GM13977 (cell line): ENCODE data around the gene CGB2.

ENCODE experiments used
- DNase-seq: peaks from one replicate; pipeline ENCODE4 v3.0.0; 2012; ENCODE audit warnings: low spot score
- CTCF ChIP-seq: IDR thresholded peaks from 2 replicates; pipeline ENCODE4 v1.5.1; 2012; ENCODE audit warnings: mild to moderate bottlenecking, control low read depth; ENCODE audit not compliant: insufficient read depth; ENCODE audit errors: extremely low read depth, missing control alignments
- in situ Hi-C: fragments of 300-500 bp; cut with MboI; formaldehyde crosslinking; loops from one replicate; pipeline ENCODE4 v1.12.0; 2022; ENCODE audit warnings: low sequenced_read_pairs, low pct_unique_long_range_greater_than_20kb, mixed read lengths, inconsistent platforms; ENCODE audit not compliant: unreplicated experiment

Gene CGB2

DNA sequence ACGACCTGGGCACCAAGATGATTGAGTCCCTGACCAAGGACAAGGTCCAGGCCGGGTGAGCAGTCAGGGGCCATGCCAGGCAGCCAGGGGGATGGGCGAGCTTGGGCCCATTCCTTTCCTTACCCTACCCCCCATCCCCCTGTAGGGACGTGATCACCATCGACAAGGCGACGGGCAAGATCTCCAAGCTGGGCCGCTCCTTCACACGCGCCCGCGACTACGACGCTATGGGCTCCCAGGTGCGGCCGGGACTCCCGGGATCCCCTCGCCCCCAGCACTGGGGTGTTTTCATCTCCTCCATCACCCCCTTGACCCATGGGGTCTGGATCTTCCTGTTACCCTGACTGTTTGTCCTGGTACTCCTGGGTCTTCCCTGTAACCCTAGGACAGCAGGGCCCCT is 21.9 kb upstream of the CGB2 start:
- no peak for DNase-seq
- in situ Hi-C loops = no loop called here
- TF ChIP-seq CTCF = no peak

DNA sequence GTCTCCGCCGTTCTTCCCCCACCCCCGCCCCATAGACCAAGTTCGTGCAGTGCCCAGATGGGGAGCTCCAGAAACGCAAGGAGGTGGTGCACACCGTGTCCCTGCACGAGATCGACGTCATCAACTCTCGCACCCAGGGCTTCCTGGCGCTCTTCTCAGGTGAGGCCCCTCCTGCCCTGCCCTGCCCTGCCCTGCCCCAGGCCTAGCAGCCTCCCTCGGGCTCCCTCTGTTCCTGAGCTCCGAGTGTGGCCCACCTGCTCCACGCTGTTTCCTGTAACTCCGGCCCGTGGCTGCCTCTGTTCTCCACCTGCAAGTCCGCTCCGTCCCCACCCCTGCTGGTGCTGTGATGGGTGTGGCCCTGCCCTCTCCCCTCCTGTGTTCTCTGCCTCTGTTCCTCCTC is 21.2 kb upstream of the CGB2 start:
- in situ Hi-C loops = no loop called here
- DNase-seq = no peak
- TF ChIP-seq CTCF = no peak

DNA sequence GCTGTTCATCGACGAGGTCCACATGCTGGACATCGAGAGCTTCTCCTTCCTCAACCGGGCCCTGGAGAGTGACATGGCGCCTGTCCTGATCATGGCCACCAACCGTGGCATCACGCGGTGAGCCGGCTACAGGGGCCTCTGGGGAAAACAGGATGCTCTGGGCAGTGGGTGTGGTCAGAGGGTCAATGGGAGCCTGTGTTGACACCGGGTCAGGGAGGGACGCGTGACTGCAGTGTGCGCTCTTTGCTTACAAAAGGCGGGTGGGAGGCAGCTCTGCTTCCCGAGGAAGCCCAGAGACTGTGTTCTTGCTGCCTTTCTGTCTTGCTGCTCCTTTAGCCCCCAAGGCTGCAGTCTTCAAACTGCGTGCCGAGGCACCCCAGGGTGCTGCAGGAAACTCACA is 20.5 kb upstream of the CGB2 start:
- no peak for TF ChIP-seq CTCF
- in situ Hi-C loops = no loop called here
- no peak for DNase-seq

GRCh38 chr19:49014123-49014869 is 17.4 kb upstream of the CGB2 start:
- in situ Hi-C loops = no loop called here
- TF ChIP-seq CTCF = no peak
- no peak for DNase-seq

- no peak for TF ChIP-seq CTCF
- in situ Hi-C loops = no loop called here
- peak; percentile 8 for DNase-seq
Observed at GRCh38 chr19:49014870-49015255, 16.8 kb upstream of the CGB2 start.

GRCh38 chr19:49016067-49016839 is 15.4 kb upstream of the CGB2 start:
- no peak for DNase-seq
- TF ChIP-seq CTCF = no peak
- in situ Hi-C loops = no loop called here
